ENCODE measurements around the gene CFAP77.

CFAP77 gene

DNA sequence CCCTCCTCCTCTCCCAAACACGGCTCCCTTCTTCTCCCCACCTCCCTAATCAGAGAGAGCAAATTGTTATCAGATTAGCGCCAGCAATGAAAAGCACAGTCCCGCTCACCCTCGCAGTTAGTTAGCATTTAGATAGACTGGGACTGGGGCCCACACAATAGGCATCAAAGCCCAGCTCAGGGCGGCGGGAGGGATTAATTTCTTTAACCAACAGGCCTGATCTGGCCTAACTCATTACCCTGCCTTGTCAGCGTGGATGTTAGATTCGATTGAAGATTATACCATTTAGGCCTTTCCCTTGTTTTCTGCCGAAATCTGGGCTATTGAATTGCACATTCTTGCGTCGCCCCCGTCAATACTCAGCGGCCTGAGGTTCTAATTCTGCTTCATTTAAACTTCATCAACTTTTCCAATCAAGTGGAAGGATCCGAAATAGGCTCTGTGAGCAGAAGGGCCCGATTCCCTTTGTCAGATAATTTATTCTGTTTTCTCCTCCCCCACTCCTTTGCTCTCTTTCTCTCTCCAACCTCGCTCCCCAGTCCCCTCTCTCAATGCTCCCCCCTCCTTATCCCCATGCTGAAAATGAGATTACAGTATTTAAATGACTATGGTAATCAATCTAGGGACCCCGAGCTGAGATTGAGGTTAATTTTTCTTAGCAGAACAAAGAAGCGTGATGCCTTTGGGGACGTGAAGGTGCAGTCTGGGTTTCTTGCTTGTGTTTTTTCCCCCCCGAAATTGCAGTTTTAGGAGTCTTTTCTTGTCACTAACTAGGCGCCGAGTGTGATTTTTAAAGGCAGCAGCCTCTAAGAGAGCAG is 15.1 kb downstream of the CFAP77 start:
- H3K4me3 ChIP-seq (ENCODE audit: low read depth, low read length), result no peak overlapping the region
- in situ Hi-C loops (cut with HindIII; ENCODE audit: low sequenced_read_pairs), result no loop called here
- TF ChIP-seq, protein P1, sequence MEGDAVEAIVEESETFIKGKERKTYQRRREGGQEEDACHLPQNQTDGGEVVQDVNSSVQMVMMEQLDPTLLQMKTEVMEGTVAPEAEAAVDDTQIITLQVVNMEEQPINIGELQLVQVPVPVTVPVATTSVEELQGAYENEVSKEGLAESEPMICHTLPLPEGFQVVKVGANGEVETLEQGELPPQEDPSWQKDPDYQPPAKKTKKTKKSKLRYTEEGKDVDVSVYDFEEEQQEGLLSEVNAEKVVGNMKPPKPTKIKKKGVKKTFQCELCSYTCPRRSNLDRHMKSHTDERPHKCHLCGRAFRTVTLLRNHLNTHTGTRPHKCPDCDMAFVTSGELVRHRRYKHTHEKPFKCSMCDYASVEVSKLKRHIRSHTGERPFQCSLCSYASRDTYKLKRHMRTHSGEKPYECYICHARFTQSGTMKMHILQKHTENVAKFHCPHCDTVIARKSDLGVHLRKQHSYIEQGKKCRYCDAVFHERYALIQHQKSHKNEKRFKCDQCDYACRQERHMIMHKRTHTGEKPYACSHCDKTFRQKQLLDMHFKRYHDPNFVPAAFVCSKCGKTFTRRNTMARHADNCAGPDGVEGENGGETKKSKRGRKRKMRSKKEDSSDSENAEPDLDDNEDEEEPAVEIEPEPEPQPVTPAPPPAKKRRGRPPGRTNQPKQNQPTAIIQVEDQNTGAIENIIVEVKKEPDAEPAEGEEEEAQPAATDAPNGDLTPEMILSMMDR (IDR thresholded peaks at IDR 0.05; ENCODE audit: low read depth, low read length), result no peak
- no peak for DNase-seq (ENCODE audit: low read depth, low spot score)

DNA sequence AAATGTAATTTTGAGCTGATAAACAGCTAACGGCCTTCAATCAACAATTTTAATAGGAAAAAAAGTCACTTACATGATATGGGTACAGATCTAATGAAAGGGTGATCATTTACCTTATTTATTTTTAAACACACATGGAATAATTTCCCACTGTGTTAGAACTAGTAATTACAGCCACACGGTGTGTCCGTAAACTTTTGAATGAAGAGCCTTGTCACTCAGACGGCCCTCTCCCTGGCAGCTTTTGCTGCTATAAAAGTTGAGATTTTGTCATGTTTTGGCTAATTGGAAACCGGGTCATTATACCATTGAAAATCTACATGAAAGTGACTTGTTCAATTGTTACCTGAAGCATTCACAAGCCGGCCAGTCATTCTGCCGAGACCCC is 15.7 kb downstream of the CFAP77 start:
- TF ChIP-seq, protein P1 (IDR thresholded peaks at IDR 0.05; ENCODE audit: low read depth, low read length), result no peak
- no peak for DNase-seq (ENCODE audit: low read depth, low spot score)
- no peak overlapping the region for H3K4me3 ChIP-seq (ENCODE audit: low read depth, low read length)
- in situ Hi-C loops (cut with HindIII; ENCODE audit: low sequenced_read_pairs), result no loop called here

DNA sequence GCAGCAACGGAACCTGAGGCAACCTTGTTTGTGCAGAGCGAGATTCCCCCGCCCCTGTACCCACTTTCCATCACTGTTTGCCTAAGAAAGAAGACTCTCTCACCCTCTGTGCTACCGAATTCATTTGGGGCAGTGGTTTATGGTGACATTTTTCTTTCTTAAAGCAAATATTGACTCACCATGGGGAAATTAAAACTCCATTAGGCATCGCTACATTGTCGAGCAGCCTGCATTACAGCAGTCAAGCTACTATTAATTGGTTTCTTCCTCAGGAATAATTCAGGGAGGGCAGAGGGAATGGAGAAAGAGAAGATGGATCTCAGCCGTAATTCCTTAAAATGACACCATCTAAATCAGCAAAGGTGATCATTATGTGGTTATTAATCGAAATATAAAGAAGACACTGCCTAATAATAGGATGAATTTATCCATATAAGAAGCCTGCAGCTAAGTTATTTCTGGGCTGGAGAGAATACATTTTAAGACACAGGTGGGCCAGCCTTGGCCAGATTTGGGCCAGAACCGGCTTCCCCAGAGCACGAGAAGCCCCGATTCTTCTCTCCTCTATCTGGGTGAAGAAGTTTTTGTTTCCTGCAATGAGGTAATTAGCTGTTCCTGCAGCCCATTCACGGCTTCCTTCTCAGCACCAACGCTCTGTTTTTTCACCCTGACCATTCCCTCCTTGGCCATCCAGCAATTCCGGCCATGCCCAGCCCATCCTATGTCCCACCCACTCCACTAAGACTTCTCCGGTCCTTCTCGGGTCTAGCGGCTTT is 16.8 kb downstream of the CFAP77 start:
- in situ Hi-C loops (cut with HindIII; ENCODE audit: low sequenced_read_pairs), result no loop called here
- H3K4me3 ChIP-seq (ENCODE audit: low read depth, low read length), result no peak overlapping the region
- TF ChIP-seq, protein P1 (IDR thresholded peaks at IDR 0.05; ENCODE audit: low read depth, low read length), result no peak
- no peak for DNase-seq (ENCODE audit: low read depth, low spot score)

DNA sequence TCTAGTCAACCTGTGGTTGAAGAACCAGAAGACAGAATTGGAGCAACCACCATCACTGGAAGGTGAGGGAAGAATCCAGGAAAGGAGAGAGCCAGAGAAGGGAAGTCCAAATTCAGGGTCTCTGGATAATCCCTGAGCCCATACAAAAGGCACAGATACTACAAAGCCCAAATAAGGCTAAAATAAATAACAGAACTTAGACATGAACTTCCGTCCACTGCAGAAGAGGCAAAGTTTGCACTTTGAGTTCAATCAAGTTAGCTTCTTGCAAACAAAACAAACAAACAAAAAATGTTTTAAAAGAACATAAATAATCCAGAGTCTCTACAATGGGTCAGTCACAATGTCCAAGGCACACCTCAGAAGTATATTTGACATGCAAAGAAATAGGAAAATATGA is 21.0 kb downstream of the CFAP77 start:
- in situ Hi-C loops (cut with HindIII; ENCODE audit: low sequenced_read_pairs), result no loop called here
- no peak for DNase-seq (ENCODE audit: low read depth, low spot score)
- TF ChIP-seq, protein P1 (IDR thresholded peaks at IDR 0.05; ENCODE audit: low read depth, low read length), result no peak
- H3K4me3 ChIP-seq (ENCODE audit: low read depth, low read length), result no peak overlapping the region

DNA sequence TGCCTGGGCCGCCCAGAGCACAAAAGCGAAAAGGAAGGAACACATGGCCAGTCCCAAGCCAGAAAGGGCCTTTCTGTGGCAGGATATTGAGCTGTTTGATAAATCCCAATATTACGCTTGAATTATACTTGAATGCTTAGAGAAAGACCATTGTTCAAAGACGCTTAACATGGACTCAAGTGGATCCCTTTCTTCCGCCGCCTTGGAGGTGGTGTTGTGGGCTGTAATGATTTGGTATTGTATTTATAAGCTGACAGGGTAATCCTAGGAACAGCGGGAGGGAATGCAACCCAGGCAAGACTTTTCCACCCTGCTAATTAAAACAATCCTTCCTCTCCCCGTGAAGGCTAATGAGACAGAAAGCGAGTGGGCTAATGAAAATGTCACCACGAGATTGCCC is 24.9 kb downstream of the CFAP77 start:
- TF ChIP-seq, protein P1 (IDR thresholded peaks at IDR 0.05; ENCODE audit: low read depth, low read length), result no peak
- in situ Hi-C loops (cut with HindIII; ENCODE audit: low sequenced_read_pairs), result no loop called here

DNA sequence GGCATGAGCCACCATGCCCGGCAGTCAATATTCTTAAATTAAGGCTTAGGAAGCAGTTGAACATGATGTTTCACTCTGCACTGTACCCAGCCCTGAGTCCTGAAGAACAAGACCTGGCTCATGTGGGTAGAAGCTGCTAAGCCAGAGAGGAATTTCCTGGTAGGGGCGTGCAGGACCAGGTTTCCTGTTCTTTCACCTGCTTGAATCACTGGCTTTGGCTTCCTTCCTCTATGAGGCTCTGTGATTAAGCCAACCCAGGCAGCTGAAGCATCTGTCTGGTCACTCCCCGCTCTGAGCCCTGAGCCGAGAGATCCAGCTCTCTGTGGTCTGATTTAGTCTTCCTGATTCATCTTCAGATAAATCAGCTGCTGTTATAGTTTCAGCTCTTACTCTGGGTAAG is 29.1 kb downstream of the CFAP77 start:
- in situ Hi-C loops (cut with HindIII; ENCODE audit: low sequenced_read_pairs), result no loop called here
- no peak for DNase-seq (ENCODE audit: low read depth, low spot score)
- TF ChIP-seq, protein P1 (IDR thresholded peaks at IDR 0.05; ENCODE audit: low read depth, low read length), result no peak
- H3K4me3 ChIP-seq (ENCODE audit: low read depth, low read length), result no peak overlapping the region

More for the DNA sequence above, 24.9 kb downstream of the CFAP77 start:
- DNase-seq (ENCODE audit: low read depth, low spot score), result no peak
- H3K4me3 ChIP-seq (ENCODE audit: low read depth, low read length), result no peak overlapping the region
